ENCODE results near the gene RGS2.
A peak's percentile ranks its signal among the peaks of the same experiment; 100 is the strongest.

Gene RGS2

GRCh38 chr1:192808518-192809306 lies at the start of gene RGS2:
TSS of gene RGS2 (plus strand) at chr1:192809039. CDS start at chr1:192809072, 33 bp downstream.
- peak; percentile 93 to 95 for DNase-seq

- DNase-seq: no peak
These were observed 49.7 kb upstream of the RGS2 start for GRCh38 chr1:192759104-192759503.

- DNase-seq: no peak
These were observed 46.6 kb upstream of the RGS2 start for GRCh38 chr1:192762265-192762664.

- DNase-seq: no peak
These were observed 45.6 kb upstream of the RGS2 start for GRCh38 chr1:192763243-192763642.

GRCh38 chr1:192763756-192764155 lies 45.1 kb upstream of the RGS2 start:
- DNase-seq: no peak

GRCh38 chr1:192764675-192765074 lies 44.2 kb upstream of the RGS2 start:
- no peak for DNase-seq

GRCh38 chr1:192766009-192766625 lies 42.7 kb upstream of the RGS2 start:
- no peak for DNase-seq

GRCh38 chr1:192766876-192767275 lies 42.0 kb upstream of the RGS2 start:
- DNase-seq: no peak

GRCh38 chr1:192767798-192768197 lies 41.0 kb upstream of the RGS2 start:
- DNase-seq: no peak

GRCh38 chr1:192768463-192768862 lies 40.4 kb upstream of the RGS2 start:
- DNase-seq: no peak

- no peak for DNase-seq
These were observed 37.5 kb upstream of the RGS2 start for GRCh38 chr1:192771341-192771740.

GRCh38 chr1:192775631-192776030 lies 33.2 kb upstream of the RGS2 start:
- DNase-seq: no peak

GRCh38 chr1:192776206-192776605 lies 32.6 kb upstream of the RGS2 start:
- DNase-seq: no peak

- no peak for DNase-seq
These were observed 31.8 kb upstream of the RGS2 start for GRCh38 chr1:192776998-192777397.

- DNase-seq: no peak
These were observed 25.0 kb upstream of the RGS2 start for GRCh38 chr1:192783791-192784190.

GRCh38 chr1:192784397-192784796 lies 24.4 kb upstream of the RGS2 start:
- DNase-seq: no peak

- no peak for DNase-seq
These were observed 22.3 kb upstream of the RGS2 start for GRCh38 chr1:192786576-192786975.

- DNase-seq: no peak
These were observed 20.8 kb upstream of the RGS2 start for GRCh38 chr1:192787914-192788585.

- DNase-seq: no peak
These were observed 19.0 kb upstream of the RGS2 start for GRCh38 chr1:192789871-192790270.

GRCh38 chr1:192792628-192793027 lies 16.2 kb upstream of the RGS2 start:
- DNase-seq: no peak

GRCh38 chr1:192793983-192794767 lies 14.7 kb upstream of the RGS2 start:
- DNase-seq: no peak

- no peak for DNase-seq
These were observed 14.1 kb upstream of the RGS2 start for GRCh38 chr1:192794768-192795035.

GRCh38 chr1:192795916-192796618 lies 12.8 kb upstream of the RGS2 start:
- no peak for DNase-seq
